ENCODE data around the gene TBC1D30.
A peak's percentile ranks its signal among the peaks of the same experiment; 100 is the strongest.

TBC1D30 gene

DNA sequence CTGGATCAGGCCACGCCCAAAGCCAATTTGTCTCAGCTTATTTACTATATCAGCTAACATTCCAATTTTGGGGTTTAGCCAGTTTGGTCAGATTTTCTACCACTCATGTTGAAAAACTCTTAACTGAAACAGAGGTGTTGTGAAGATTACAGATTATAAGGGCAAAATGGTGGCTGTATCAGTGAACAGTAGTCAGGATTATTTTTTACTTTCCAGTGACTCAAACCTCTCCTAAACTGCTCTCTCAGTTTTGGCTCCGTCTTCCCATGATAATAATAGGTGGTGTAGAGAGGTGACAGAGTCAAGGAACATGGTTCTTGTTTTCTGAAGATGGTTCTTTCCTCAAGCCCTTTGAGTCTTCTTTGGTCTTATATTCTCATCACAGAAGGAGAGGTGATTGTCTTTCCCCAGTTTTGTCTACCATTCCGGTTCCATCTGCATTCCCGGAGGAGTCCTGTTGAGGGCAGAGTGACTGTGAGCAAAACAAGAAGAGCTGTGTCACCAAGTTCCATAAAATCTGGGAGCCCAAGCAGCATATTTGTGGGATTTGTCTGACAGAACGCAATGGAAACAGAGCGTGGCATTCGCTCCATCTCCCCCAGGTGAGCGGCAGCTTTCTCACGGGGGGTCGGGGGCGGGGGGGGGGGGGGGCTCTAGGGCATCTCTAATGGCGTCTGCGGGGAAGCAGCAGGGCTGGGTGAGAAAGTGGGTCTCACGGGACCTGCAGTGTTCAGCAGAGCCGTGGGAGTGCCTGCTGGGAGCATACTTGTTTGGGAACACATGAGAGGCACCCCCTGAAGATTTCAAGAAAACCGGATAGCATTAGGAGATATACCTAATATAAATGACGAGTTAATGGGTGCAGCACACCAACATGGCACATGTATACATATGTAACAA lies 59.1 kb downstream of the TBC1D30 start:
- TF ChIP-seq, protein P1, sequence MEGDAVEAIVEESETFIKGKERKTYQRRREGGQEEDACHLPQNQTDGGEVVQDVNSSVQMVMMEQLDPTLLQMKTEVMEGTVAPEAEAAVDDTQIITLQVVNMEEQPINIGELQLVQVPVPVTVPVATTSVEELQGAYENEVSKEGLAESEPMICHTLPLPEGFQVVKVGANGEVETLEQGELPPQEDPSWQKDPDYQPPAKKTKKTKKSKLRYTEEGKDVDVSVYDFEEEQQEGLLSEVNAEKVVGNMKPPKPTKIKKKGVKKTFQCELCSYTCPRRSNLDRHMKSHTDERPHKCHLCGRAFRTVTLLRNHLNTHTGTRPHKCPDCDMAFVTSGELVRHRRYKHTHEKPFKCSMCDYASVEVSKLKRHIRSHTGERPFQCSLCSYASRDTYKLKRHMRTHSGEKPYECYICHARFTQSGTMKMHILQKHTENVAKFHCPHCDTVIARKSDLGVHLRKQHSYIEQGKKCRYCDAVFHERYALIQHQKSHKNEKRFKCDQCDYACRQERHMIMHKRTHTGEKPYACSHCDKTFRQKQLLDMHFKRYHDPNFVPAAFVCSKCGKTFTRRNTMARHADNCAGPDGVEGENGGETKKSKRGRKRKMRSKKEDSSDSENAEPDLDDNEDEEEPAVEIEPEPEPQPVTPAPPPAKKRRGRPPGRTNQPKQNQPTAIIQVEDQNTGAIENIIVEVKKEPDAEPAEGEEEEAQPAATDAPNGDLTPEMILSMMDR (IDR thresholded peaks at IDR 0.05; ENCODE audit: low read depth, low read length), result peak; percentile 38; the same call in 1 of the 2 replicates

DNA sequence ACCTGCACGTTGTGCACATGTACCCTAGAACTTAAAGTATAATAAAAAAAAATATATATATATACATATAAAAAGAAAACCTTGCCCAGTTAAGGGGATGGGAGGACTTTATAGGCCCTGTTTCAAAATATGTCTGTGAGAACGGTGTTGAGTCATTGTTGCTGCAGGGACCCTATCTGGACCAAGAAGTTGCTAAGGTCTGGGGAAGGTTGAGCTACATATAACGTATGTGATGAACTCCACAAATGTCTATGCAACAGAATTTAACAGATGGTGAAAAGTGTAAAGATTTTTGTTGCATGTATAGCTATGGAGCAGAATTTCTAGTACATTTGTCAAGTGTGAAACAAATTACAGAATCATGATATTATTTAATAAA lies 59.7 kb downstream of the TBC1D30 start:
- H3K4me3 ChIP-seq (ENCODE audit: low read depth, low read length), result no peak overlapping the region
- no peak for DNase-seq
- H3K4me1 ChIP-seq, result no peaks in the 10 kb centered on the region
- H3K9me3 ChIP-seq, result no peaks in the 10 kb centered on the region
- H3K36me3 ChIP-seq, result no peaks in the 10 kb centered on the region
- no peaks in the 10 kb centered on the region for H3K27me3 ChIP-seq
- TF ChIP-seq, protein P1 (IDR thresholded peaks at IDR 0.05; ENCODE audit: low read depth, low read length), result no peak

More for the DNA sequence above, 59.1 kb downstream of the TBC1D30 start:
- no peak for DNase-seq
- Histone ChIP-seq H3K27me3 (peaks cover 4% of the 10 kb centered on the region; the same call in 1 of the 2 replicates), H3K9me3 (no peaks in the 10 kb centered on the region), H3K36me3 (no peaks in the 10 kb centered on the region), H3K4me1 (no peaks in the 10 kb centered on the region), H3K4me3 (ENCODE audit: low read depth, low read length) (no peak overlapping the region)

DNA sequence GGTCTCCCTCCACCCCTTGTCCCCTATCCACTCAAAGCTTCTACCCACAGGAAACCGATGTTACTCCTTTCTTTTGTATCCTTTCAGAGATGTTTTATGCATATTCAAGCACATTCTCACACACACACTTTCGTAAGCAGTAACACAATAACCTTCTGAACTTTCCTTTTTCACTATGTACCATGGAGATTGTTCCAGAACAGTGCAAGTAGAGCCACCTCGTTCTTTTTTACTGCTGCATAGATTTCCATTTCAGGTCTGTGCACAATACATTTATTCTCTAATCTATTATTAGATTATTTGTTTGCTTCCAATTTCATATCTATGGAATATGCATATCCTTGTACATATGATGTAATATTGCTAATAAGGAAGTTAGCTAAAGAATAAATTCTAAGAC lies 60.3 kb downstream of the TBC1D30 start:
- Histone ChIP-seq H3K36me3 (no peaks in the 10 kb centered on the region), H3K4me3 (ENCODE audit: low read depth, low read length) (no peak overlapping the region), H3K9me3 (no peaks in the 10 kb centered on the region), H3K4me1 (no peaks in the 10 kb centered on the region), H3K27me3 (peaks cover 5% of the 10 kb centered on the region)
- DNase-seq, result no peak
- TF ChIP-seq, protein P1 (IDR thresholded peaks at IDR 0.05; ENCODE audit: low read depth, low read length), result no peak

DNA sequence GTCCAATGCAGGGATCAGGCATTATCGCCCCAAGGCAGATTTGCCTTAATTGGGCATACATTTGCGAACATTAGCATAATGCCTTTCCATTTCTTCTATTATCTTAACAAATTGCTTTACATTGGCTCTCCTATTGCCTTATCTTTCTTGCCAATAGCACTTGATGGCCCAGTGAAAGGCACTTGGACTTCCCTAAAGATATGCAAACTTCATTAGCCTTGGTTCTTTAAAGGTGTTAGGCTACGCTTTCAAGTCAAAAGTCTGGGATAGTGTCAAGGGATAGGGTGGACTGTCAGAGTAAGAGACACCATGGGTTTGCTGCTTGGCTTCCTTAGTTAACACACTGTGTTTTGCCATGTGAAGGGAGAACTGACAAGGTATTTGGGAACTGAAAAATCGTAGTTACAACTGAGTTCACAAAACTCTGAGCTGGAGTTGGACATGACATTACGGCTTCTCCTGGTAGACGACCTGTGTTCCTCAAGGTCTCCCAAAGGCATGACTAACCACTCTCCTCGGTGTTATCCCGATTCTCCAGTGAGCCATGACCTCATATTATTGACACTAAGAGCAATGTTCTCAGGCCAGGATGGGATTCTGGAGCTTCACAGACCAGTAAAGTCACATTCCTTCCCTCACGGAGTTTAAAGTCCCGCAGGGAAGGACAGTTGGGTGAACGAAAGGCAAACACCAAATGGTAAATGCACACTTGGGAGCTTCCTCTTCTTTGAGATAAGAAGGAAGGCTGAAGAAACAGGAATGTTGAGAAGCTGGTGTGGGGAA lies 65.2 kb downstream of the TBC1D30 start:
- TF ChIP-seq, protein P1 (IDR thresholded peaks at IDR 0.05; ENCODE audit: low read depth, low read length), result no peak
- no peak overlapping the region for H3K4me3 ChIP-seq (ENCODE audit: low read depth, low read length)
- no peak for DNase-seq

DNA sequence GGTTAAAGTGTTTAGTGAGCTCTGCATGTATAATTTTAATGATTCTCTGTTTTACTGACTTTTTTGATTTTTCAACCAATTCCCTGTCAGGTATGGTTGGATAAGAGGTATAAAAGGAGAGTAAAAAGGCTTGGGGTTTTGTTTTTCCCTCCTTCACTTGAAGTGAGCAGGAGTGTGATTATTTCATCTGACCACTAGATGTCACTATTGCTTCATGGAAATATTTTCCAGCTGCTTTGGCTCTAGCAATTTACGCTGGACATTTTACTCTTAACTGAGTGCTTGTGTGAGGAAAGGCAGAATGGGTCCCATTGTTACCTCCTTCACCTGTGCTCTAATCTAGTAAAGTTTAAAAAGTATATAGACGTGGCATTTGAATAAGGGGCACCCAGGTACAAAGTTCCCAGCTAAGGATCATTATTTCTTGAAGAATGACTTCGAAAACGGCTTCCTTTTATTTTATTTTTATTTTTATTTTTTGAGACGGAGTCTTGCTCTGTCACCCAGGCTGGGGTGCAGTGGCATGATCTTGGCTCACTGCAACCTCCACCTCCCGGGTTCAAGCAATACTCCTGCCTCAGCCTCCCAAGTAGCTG lies 66.5 kb downstream of the TBC1D30 start:
- TF ChIP-seq, protein P1 (IDR thresholded peaks at IDR 0.05; ENCODE audit: low read depth, low read length), result peak; percentile 73
- Histone ChIP-seq H3K27me3 (peaks cover 19% of the 10 kb centered on the region), H3K36me3 (no peaks in the 10 kb centered on the region), H3K4me1 (no peaks in the 10 kb centered on the region), H3K4me3 (ENCODE audit: low read depth, low read length) (no peak overlapping the region), H3K9me3 (no peaks in the 10 kb centered on the region)
- no peak for DNase-seq

More for the DNA sequence above, 65.2 kb downstream of the TBC1D30 start:
- Histone ChIP-seq H3K9me3 (no peaks in the 10 kb centered on the region), H3K36me3 (no peaks in the 10 kb centered on the region), H3K4me1 (no peaks in the 10 kb centered on the region), H3K27me3 (peaks cover 19% of the 10 kb centered on the region)
